Gastroesophageal sphincter (tissue), 4 donors: Measurements from ENCODE around the gene RNF114. TPM values are rescaled to one million over a fixed set of nuclear protein-coding genes. Genes with fewer than 3 reads are reported as not detected.
"Not testable (repeated sequence)": the region's sequence is repeated elsewhere in the genome, so short reads cannot be mapped to it uniquely, and the experiment has no call there.

Experiments
- ATAC-seq: fragments of 150-250 bp; one replicate; pipeline ENCODE4 v1.9.1; 2016; ENCODE audit warnings: mild to moderate bottlenecking, moderate library complexity
- H3K27ac ChIP-seq, 4 donors: fragments of 200-600 bp; sonication (generic) in 3 of 4; 1 replicate in 3 of 4; 2 replicates in 1 of 4; pipeline ENCODE4 v1.5.1; 2016 to 2019
- H3K27me3 ChIP-seq: fragments of 200-600 bp; sonication (generic); one replicate; pipeline ENCODE4 v1.5.1; 2019
- H3K36me3 ChIP-seq, 2 donors: fragments of 200-600 bp; sonication (generic); one replicate each; pipeline ENCODE4 v1.5.1; 2019; ENCODE audit warnings: control low read depth in 1 of 2
- H3K4me1 ChIP-seq, 3 donors: fragments of 200-600 bp; sonication (generic); 1 replicate in 2 of 3; 2 replicates in 1 of 3; pipeline ENCODE4 v1.5.1; 2016 to 2019; ENCODE audit warnings: control low read depth in 2 of 3
- H3K4me3 ChIP-seq, 2 donors: fragments of 200-600 bp; sonication (generic); one replicate each; pipeline ENCODE4 v1.5.1; 2019; ENCODE audit warnings: mild to moderate bottlenecking in 1 of 2, moderate library complexity in 1 of 2
- H3K9me3 ChIP-seq, 3 donors: fragments of 200-600 bp; sonication (generic); one replicate each; pipeline ENCODE4 v1.5.1; 2017 to 2019; ENCODE audit warnings: control low read depth in 2 of 3
- CTCF ChIP-seq, 4 experiments: fragments of 200-600 bp in 2 of 4; fragments of 450-650 bp in 2 of 4; sonication (generic) in 1 of 4; IDR thresholded peaks; one replicate each; pipeline ENCODE4 v1.5.1; 2017 to 2019; ENCODE audit warnings: antibody characterized with exemption in 4 of 4, mild to moderate bottlenecking in 2 of 4, moderate library complexity in 2 of 4
- EP300 ChIP-seq: sonication (generic); formaldehyde crosslinking; IDR thresholded peaks from one replicate; pipeline ENCODE4 v1.6.1; 2017; ENCODE audit warnings: antibody characterized with exemption, mild to moderate bottlenecking
- POLR2A ChIP-seq, 2 donors: fragments of 450-650 bp; IDR thresholded peaks; one replicate each; pipeline ENCODE4 v1.6.1; 2017; ENCODE audit warnings: antibody characterized with exemption in 2 of 2, mild to moderate bottlenecking in 2 of 2, moderate library complexity in 1 of 2
- POLR2AphosphoS5 ChIP-seq: sonication (generic); formaldehyde crosslinking; IDR thresholded peaks from one replicate; pipeline ENCODE4 v1.6.1; 2017; ENCODE audit warnings: antibody characterized with exemption
- WGBS, 2 donors: methylation state at CpG; one replicate each; pipeline ENCODE4 v1.1.5; 2018; ENCODE audit warnings: low coverage in 1 of 2; 5-methylcytosine and 5-hydroxymethylcytosine counted together
- total RNA-seq, 4 donors: library from RNA; depleted of rRNA; stranded (reverse); fragments of >200 nt; gene quantifications; one replicate each; pipeline ENCODE4 v1.1.0, GENCODE V29; 2016

The RNF114 gene
- total RNA-seq, 4 donors from 2014 or later = 80.3 to 109 (median 101) TPM

GRCh38 chr20:49976542-49976941, 40.3 kb downstream of the RNF114 start:
- Histone ChIP-seq H3K4me1 (peaks cover 0 to 15% (median 4%) of the 10 kb centered on the region in 3 donors), H3K9me3 (no peaks in the 10 kb centered on the region), H3K36me3 (no peaks in the 10 kb centered on the region), H3K4me3 (no peak overlapping the region), H3K27me3 (no peaks in the 10 kb centered on the region), H3K27ac (no peak overlapping the region)
- 75 to 83% methylated on average over 1 of the region's 2 CpGs for WGBS, 2 donors
- TF ChIP-seq CTCF (IDR thresholded peaks at IDR 0.05) (no peak), POLR2AphosphoS5 (no peak), POLR2A (IDR thresholded peaks at IDR 0.05) (no peak)
- no peak for ATAC-seq

- not testable (repeated sequence) for ATAC-seq, H3K27me3 ChIP-seq, H3K9me3 ChIP-seq, H3K36me3 ChIP-seq, H3K27ac ChIP-seq, H3K4me3 ChIP-seq
- 94 to 100% methylated on average over 2 of the region's 2 CpGs for WGBS, 2 donors
- H3K4me1 ChIP-seq = peaks cover 0 to 27% (median 10%) of the 10 kb centered on the region in 3 donors
Measured at GRCh38 chr20:49977740-49978139, 41.5 kb downstream of the RNF114 start.

- Histone ChIP-seq H3K36me3 (no peaks in the 10 kb centered on the region), H3K27me3 (no peaks in the 10 kb centered on the region), H3K4me1 (peaks cover 0 to 36% (median 16%) of the 10 kb centered on the region in 3 donors), H3K9me3 (no peaks in the 10 kb centered on the region), H3K27ac (no peak overlapping the region), H3K4me3 (no peak overlapping the region)
- TF ChIP-seq EP300 (no peak), CTCF (IDR thresholded peaks at IDR 0.05) (no peak), POLR2A (IDR thresholded peaks at IDR 0.05) (no peak), POLR2AphosphoS5 (no peak)
- no peak for ATAC-seq
- WGBS, 2 donors = 40 to 83% methylated on average over 1 to 3 of the region's 3 CpGs
Measured at GRCh38 chr20:49978685-49979029, 42.5 kb downstream of the RNF114 start.

- H3K4me1 ChIP-seq = peaks cover 0 to 42% (median 20%) of the 10 kb centered on the region in 3 donors
- H3K36me3 ChIP-seq = no peaks in the 10 kb centered on the region
- peak; percentile 58 for ATAC-seq
- 28 to 78% methylated on average over 5 of the region's 37 CpGs for WGBS, 2 donors
- H3K9me3 ChIP-seq = no peaks in the 10 kb centered on the region
- peak overlapping the region in 1 of 2 donors; percentile 40 for H3K4me3 ChIP-seq
- no peak for TF ChIP-seq POLR2AphosphoS5
- peak in 3 of 4 experiments; percentile 98 to 100 (median 99) for TF ChIP-seq CTCF (IDR thresholded peaks at IDR 0.05)
- H3K27ac ChIP-seq = peak overlapping the region in 1 of 4 donors; percentile 45
- no peaks in the 10 kb centered on the region for H3K27me3 ChIP-seq
Measured at GRCh38 chr20:49979030-49979832, 43.0 kb downstream of the RNF114 start.

- 78 to 100% methylated on average over 3 to 9 of the region's 11 CpGs for WGBS, 2 donors
- Histone ChIP-seq H3K27ac (no peak overlapping the region), H3K36me3 (no peaks in the 10 kb centered on the region), H3K4me1 (peaks cover 0 to 53% (median 20%) of the 10 kb centered on the region in 3 donors), H3K27me3 (no peaks in the 10 kb centered on the region), H3K4me3 (no peak overlapping the region), H3K9me3 (no peaks in the 10 kb centered on the region)
- no peak for ATAC-seq
- no peak for TF ChIP-seq POLR2AphosphoS5
- no peak for TF ChIP-seq POLR2A (IDR thresholded peaks at IDR 0.05)
- TF ChIP-seq EP300 = no peak
- TF ChIP-seq CTCF (IDR thresholded peaks at IDR 0.05) = no peak
Measured at GRCh38 chr20:49980140-49981008, 44.2 kb downstream of the RNF114 start.
